H1 (cell line): ENCODE measurements around the gene MAPK8IP3. TPM values are rescaled to one million over a fixed set of nuclear protein-coding genes. Genes with fewer than 3 reads are reported as not detected.

Experiments used
- CTCF ChIA-PET: fragments of 300-600 bp; sonication (Branson Sonifier 250); formaldehyde crosslinking; loops from one replicate; lab custom pipeline; 2021; ENCODE audit not compliant: partially characterized antibody; lab: Charles Lee
- POLR2A ChIA-PET: fragments of 300-600 bp; sonication (Branson Sonifier 250); formaldehyde crosslinking; loops from one replicate; lab custom pipeline; 2021; ENCODE audit warnings: inconsistent platforms; ENCODE audit not compliant: partially characterized antibody; lab: Charles Lee
- DNase-seq, 2 experiments: peaks; one replicate each; pipeline versions ENCODE4 v3.0.0 to v3.0.0-alpha.2; 2010 to 2022; ENCODE audit warnings: low spot score in 2 of 2, low read depth in 1 of 2, mixed read lengths in 1 of 2
- FAIRE-seq: peaks from 2 replicates; lab custom pipeline; 2011; peaks lifted over from hg19 to GRCh38; lab: Jason Lieb, UNC
- H2AFZ ChIP-seq: 2 replicates; pipeline ENCODE4 v1.8.1; 2012; ENCODE audit warnings: low read length, inconsistent platforms
- H2AK5ac ChIP-seq: 2 replicates; pipeline ENCODE4 v1.6.1; 2013; ENCODE audit warnings: low read depth, low read length
- H2BK120ac ChIP-seq: replicated peaks from 2 replicates; pipeline ENCODE3; 2013; ENCODE audit warnings: low read depth, low read length, inconsistent platforms
- H2BK12ac ChIP-seq: 2 replicates; pipeline ENCODE4 v1.6.1; 2013; ENCODE audit warnings: low read depth, low read length
- H2BK15ac ChIP-seq: 2 replicates; pipeline ENCODE4 v1.6.1; 2013; ENCODE audit warnings: low read length
- H2BK20ac ChIP-seq: 2 replicates; pipeline ENCODE4 v1.6.1; 2013; ENCODE audit warnings: low read length
- H2BK5ac ChIP-seq: 2 replicates; pipeline ENCODE4 v1.6.1; 2013; ENCODE audit warnings: low read depth, low read length
- H3K14ac ChIP-seq: 2 replicates; pipeline ENCODE4 v1.6.1; 2013; ENCODE audit warnings: inconsistent platforms; ENCODE audit not compliant: insufficient read length
- H3K18ac ChIP-seq: 2 replicates; pipeline ENCODE4 v1.6.1; 2013; ENCODE audit warnings: low read length; ENCODE audit errors: extremely low read depth
- H3K23ac ChIP-seq: 2 replicates; pipeline ENCODE4 v1.6.1; 2013; ENCODE audit warnings: inconsistent platforms; ENCODE audit not compliant: insufficient read length
- H3K23me2 ChIP-seq: 2 replicates; pipeline ENCODE4 v1.6.1; 2013; ENCODE audit warnings: low read depth, low read length
- H3K27ac ChIP-seq: 2 replicates; pipeline ENCODE4 v1.6.1; 2011; ENCODE audit warnings: low read depth, low read length, inconsistent platforms
- H3K27me3 ChIP-seq, 4 experiments: replicated peaks in 1 of 4; 1 replicate in 1 of 4; 2 replicates in 3 of 4; pipeline versions ENCODE4 v1.6.1 to v1.8.1; 2011 to 2013; ENCODE audit warnings: low read length in 3 of 4, mild to moderate bottlenecking in 3 of 4, inconsistent platforms in 2 of 4, mixed read lengths in 2 of 4, moderate library complexity in 1 of 4; ENCODE audit not compliant: control insufficient read depth in 3 of 4, insufficient read depth in 3 of 4; ENCODE audit errors: extremely low read depth in 1 of 4
- H3K36me3 ChIP-seq, 4 experiments: 2 replicates each; pipeline versions ENCODE4 v1.6.1 to v1.8.1; 2011 to 2013; ENCODE audit warnings: mild to moderate bottlenecking in 4 of 4, low read length in 3 of 4, moderate library complexity in 2 of 4, control low read depth in 1 of 4, inconsistent platforms in 1 of 4; ENCODE audit not compliant: insufficient read depth in 4 of 4, control insufficient read depth in 2 of 4
- H3K4ac ChIP-seq: replicated peaks from 2 replicates; pipeline ENCODE3; 2013; ENCODE audit warnings: low read length, low read depth, mixed read lengths, inconsistent platforms; ENCODE audit not compliant: insufficient read length
- H3K4me1 ChIP-seq, 4 experiments: replicated peaks in 1 of 4; 1 replicate in 1 of 4; 2 replicates in 3 of 4; pipeline versions ENCODE4 v1.6.1 to v1.8.1; 2011 to 2013; ENCODE audit warnings: low read length in 3 of 4, inconsistent platforms in 2 of 4, mixed read lengths in 1 of 4; ENCODE audit not compliant: insufficient read depth in 4 of 4, control insufficient read depth in 3 of 4
- H3K4me2 ChIP-seq, 2 experiments: 2 replicates each; pipeline versions ENCODE4 v1.6.1 to v1.8.1; 2011 to 2013; ENCODE audit warnings: low read depth in 2 of 2, low read length in 2 of 2, control low read depth in 1 of 2, inconsistent platforms in 1 of 2, mild to moderate bottlenecking in 1 of 2; ENCODE audit not compliant: insufficient read depth in 1 of 2
- H3K4me3 ChIP-seq, 4 experiments: fragments of 200-600, 300-600 bp in 1 of 4; sonication (generic), shearing (Covaris generic), sonication (Bioruptor Twin) in 1 of 4; 2 replicates each; pipeline versions ENCODE4 v1.5.1 to v1.8.1; 2011 to 2016; ENCODE audit warnings: low read length in 4 of 4, low read depth in 3 of 4, control low read depth in 2 of 4, inconsistent platforms in 2 of 4, mild to moderate bottlenecking in 2 of 4, mixed read lengths in 1 of 4, moderate library complexity in 1 of 4; ENCODE audit not compliant: insufficient read depth in 2 of 4; ENCODE audit errors: extremely low read depth in 1 of 4
- H3K56ac ChIP-seq: replicated peaks from 2 replicates; pipeline ENCODE3; 2013; ENCODE audit warnings: low read depth, mild to moderate bottlenecking, mixed read lengths, low read length, inconsistent platforms; ENCODE audit not compliant: insufficient read length
- H3K79me1 ChIP-seq: 2 replicates; pipeline ENCODE4 v1.6.1; 2013; ENCODE audit warnings: low read depth, low read length, control low read depth
- H3K79me2 ChIP-seq, 2 experiments: 2 replicates each; pipeline versions ENCODE4 v1.6.1 to v1.8.1; 2012 to 2013; ENCODE audit warnings: low read length in 2 of 2, mild to moderate bottlenecking in 2 of 2, inconsistent platforms in 1 of 2; ENCODE audit not compliant: insufficient read depth in 2 of 2, control insufficient read depth in 1 of 2
- H3K9ac ChIP-seq, 4 experiments: replicated peaks in 1 of 4; 1 replicate in 1 of 4; 2 replicates in 3 of 4; pipeline versions ENCODE4 v1.6.1 to v1.8.1; 2011 to 2013; ENCODE audit warnings: low read depth in 3 of 4, low read length in 3 of 4, control low read depth in 2 of 4, mild to moderate bottlenecking in 2 of 4, moderate library complexity in 2 of 4, inconsistent platforms in 1 of 4; ENCODE audit errors: extremely low read depth in 1 of 4
- H3K9me3 ChIP-seq, 2 experiments: 2 replicates each; pipeline versions ENCODE4 v1.6.1 to v1.8.1; 2012 to 2013; ENCODE audit warnings: mild to moderate bottlenecking in 2 of 2, moderate library complexity in 2 of 2, control low read depth in 1 of 2, inconsistent platforms in 1 of 2, low read depth in 1 of 2, low read length in 1 of 2, mixed read lengths in 1 of 2; ENCODE audit not compliant: insufficient read depth in 2 of 2
- H4K20me1 ChIP-seq, 2 experiments: replicated peaks in 1 of 2; 2 replicates each; pipeline versions ENCODE3 to v1.8.1; 2011 to 2013; ENCODE audit warnings: inconsistent platforms in 2 of 2, low read length in 2 of 2, mild to moderate bottlenecking in 1 of 2; ENCODE audit not compliant: insufficient read depth in 2 of 2, control insufficient read depth in 1 of 2
- H4K5ac ChIP-seq: 2 replicates; pipeline ENCODE4 v1.6.1; 2013; ENCODE audit warnings: low read length, low read depth, mixed read lengths, inconsistent platforms; ENCODE audit not compliant: insufficient read length
- H4K8ac ChIP-seq: 2 replicates; pipeline ENCODE4 v1.8.0; 2013; ENCODE audit warnings: mild to moderate bottlenecking, moderate library complexity, low read length, inconsistent platforms; ENCODE audit not compliant: insufficient read depth; ENCODE audit errors: extremely low read depth
- H4K91ac ChIP-seq: replicated peaks from 2 replicates; pipeline ENCODE3; 2013; ENCODE audit warnings: low read length, mixed read lengths, inconsistent platforms; ENCODE audit not compliant: insufficient read length
- CHD1 ChIP-seq: IDR thresholded peaks from 2 replicates; pipeline ENCODE4 v1.6.1; 2012; ENCODE audit warnings: low read depth, low read length, improper control_type of control experiment
- CTBP2 ChIP-seq: IDR thresholded peaks from 2 replicates; pipeline ENCODE4 v1.7.0; 2011; ENCODE audit warnings: borderline replicate concordance, mild to moderate bottlenecking, moderate library complexity, mixed read lengths, low read length; ENCODE audit not compliant: insufficient read depth, insufficient read length
- E2F6 ChIP-seq: IDR thresholded peaks from 2 replicates; pipeline ENCODE4 v1.6.1; 2012; ENCODE audit warnings: inconsistent platforms
- GTF2F1 ChIP-seq: IDR thresholded peaks from 2 replicates; pipeline ENCODE4 v1.6.1; 2012; ENCODE audit warnings: low read depth, low read length, improper control_type of control experiment, borderline replicate concordance
- HDAC6 ChIP-seq: IDR thresholded peaks from one replicate; pipeline ENCODE4 v1.7.1; 2012; ENCODE audit warnings: low read depth, mild to moderate bottlenecking, inconsistent platforms, low read length, moderate library complexity
- POU5F1 ChIP-seq: IDR thresholded peaks from 2 replicates; pipeline ENCODE4 v1.6.1; 2011; ENCODE audit warnings: low read depth, mild to moderate bottlenecking, low read length, moderate library complexity
- RNF2 ChIP-seq: fragments of 200-900, 300-1000 bp; sonication (generic); IDR thresholded peaks from 2 replicates; pipeline ENCODE4 v1.7.1; 2016; ENCODE audit warnings: borderline replicate concordance, low read depth, mild to moderate bottlenecking, antibody characterized with exemption, low read length; ENCODE audit not compliant: poor library complexity, severe bottlenecking; ENCODE audit errors: missing control alignments
- SIN3A ChIP-seq, 2 experiments: IDR thresholded peaks in 1 of 2; conservative IDR thresholded peaks in 1 of 2; 2 replicates each; pipeline ENCODE4 v1.6.1; 2011 to 2012; ENCODE audit warnings: low read length in 2 of 2, improper control_type of control experiment in 1 of 2, low read depth in 1 of 2, mild to moderate bottlenecking in 1 of 2
- SIX5 ChIP-seq: IDR thresholded peaks from 2 replicates; pipeline ENCODE4 v1.6.1; 2011; ENCODE audit warnings: mild to moderate bottlenecking, low read depth, low read length
- SP2 ChIP-seq: IDR thresholded peaks from 2 replicates; pipeline ENCODE4 v1.6.1; 2012; ENCODE audit warnings: mild to moderate bottlenecking, low read length, inconsistent platforms
- TAF7 ChIP-seq: optimal IDR thresholded peaks from 2 replicates; pipeline ENCODE3; 2011; ENCODE audit warnings: low read depth, mild to moderate bottlenecking, inconsistent platforms, low read length, moderate library complexity, borderline replicate concordance
- TBP ChIP-seq: IDR thresholded peaks from 2 replicates; pipeline ENCODE4 v1.6.1; 2011; ENCODE audit warnings: low read depth, low read length, improper control_type of control experiment
- TCF12 ChIP-seq: IDR thresholded peaks from 2 replicates; pipeline ENCODE4 v1.6.1; 2011; ENCODE audit warnings: low read depth, mild to moderate bottlenecking, low read length
- WGBS, 2 experiments: shearing (Covaris generic) in 1 of 2; methylation state at CpG; one replicate each; pipeline versions ENCODE4 v1.1.6 to v1.1.7; 2013 to 2015; ENCODE audit warnings: low lambda C conversion rate in 2 of 2, mixed read lengths in 2 of 2, inconsistent platforms in 1 of 2, low coverage in 1 of 2, missing lambda C conversion rate in 1 of 2; ENCODE audit not compliant: insufficient replicate concordance in 2 of 2, insufficient coverage in 1 of 2, insufficient read length in 1 of 2; ENCODE audit errors: extremely low coverage in 1 of 2, missing lambda C conversion rate in 1 of 2; 5-methylcytosine and 5-hydroxymethylcytosine counted together
- polyA plus RNA-seq, 7 experiments: library from polyadenylated mRNA; depleted of rRNA in 3 of 7; stranded (reverse) in 5 of 7; unstranded in 2 of 7; fragments of >200 nt in 5 of 7; fragments of 200-250 nt in 2 of 7; gene quantifications; 1 replicate in 5 of 7; 2 replicates in 1 of 7; 4 replicates in 1 of 7; pipeline versions ENCODE4 v1.2.1 to v1.2.3, GENCODE V29; 2011 to 2013; ENCODE audit warnings: missing spikeins in 2 of 7, mixed read lengths in 2 of 7
- total RNA-seq: library from RNA; stranded (reverse); fragmentation: NEBNext Ultra II Directional; extraction: Animal tissue kit (Norgen Biotek cat#: 25700); gene quantifications from 2 replicates; pipeline ENCODE4 v1.2.1, GENCODE V29; 2021

MAPK8IP3 gene
- total and polyA plus RNA-seq, 2 of the 8 experiments (the other 6 are each of a cell fraction or from before 2014, with no cell fraction given), result 16.9 to 43.4 TPM

DNA sequence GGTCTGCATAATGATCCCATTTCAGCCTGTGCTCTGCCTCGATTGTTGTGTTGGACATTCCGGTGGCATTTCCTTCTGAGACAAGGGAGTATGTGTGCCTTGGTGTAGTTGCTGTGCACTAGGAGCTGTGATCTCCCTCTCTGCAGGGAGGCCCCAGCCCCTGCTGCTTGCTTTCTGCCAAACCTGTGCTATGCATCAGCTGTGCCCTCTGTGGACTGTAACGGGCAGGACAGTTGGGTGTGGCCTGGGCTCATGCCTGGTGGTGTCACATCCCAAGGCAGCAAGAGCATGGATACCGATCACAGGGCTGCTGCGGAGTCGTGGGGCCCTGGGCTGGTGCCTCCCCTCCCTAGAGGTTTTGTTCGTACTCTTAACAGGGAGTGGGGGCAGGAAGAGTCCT, 31.7 kb upstream of the MAPK8IP3 start:
- H3K4me1 ChIP-seq, result 0 out of 7 replicates have a peak, but pooled peaks cover 0 to 2% (median 0%) of the 10 kb centered on the region in 4 experiments
- no peak overlapping the region for H4K8ac ChIP-seq
- H3K9me3 ChIP-seq, result no peaks in the 10 kb centered on the region
- H3K27ac ChIP-seq, result no peak overlapping the region
- H3K56ac ChIP-seq, result no peak overlapping the region
- H3K27me3 ChIP-seq, result no peaks in the 10 kb centered on the region
- H3K79me1 ChIP-seq, result peaks cover 4% of the 10 kb centered on the region
- peaks cover 2 to 9% of the 10 kb centered on the region in 2 experiments for H4K20me1 ChIP-seq
- no peak overlapping the region for H2BK120ac ChIP-seq
- no peak for TF ChIP-seq CHD1
- TF ChIP-seq TCF12, result no peak
- TF ChIP-seq TAF7, result no peak
- no peak for TF ChIP-seq TBP
- TF ChIP-seq HDAC6, result no peak
- TF ChIP-seq CTBP2, result no peak
- TF ChIP-seq SIN3A (conservative IDR thresholded peaks at IDR 0.05 in 1 of 2, IDR thresholded peaks at IDR 0.05 in 1 of 2; ENCODE audit: low read depth in 1 of 2, low read length in 2 of 2), result no peak
- TF ChIP-seq SIX5, result no peak
- TF ChIP-seq GTF2F1, result no peak
- no peak for TF ChIP-seq RNF2
- no peak for TF ChIP-seq SP2
- no peak for TF ChIP-seq POU5F1
- no peak for TF ChIP-seq E2F6
- H3K23me2 ChIP-seq, result peaks cover 6% of the 10 kb centered on the region
- H2BK20ac ChIP-seq, result no peak overlapping the region
- no peak for FAIRE-seq
- peaks cover 17 to 50% (median 33%) of the 10 kb centered on the region in 4 experiments; a peak in 7 of 8 replicates for H3K36me3 ChIP-seq
- no peak overlapping the region for H3K4ac ChIP-seq
- H2AK5ac ChIP-seq, result no peak overlapping the region
- no peak overlapping the region for H4K91ac ChIP-seq
- DNase-seq, result no peak
- no peak overlapping the region for H3K14ac ChIP-seq
- H3K79me2 ChIP-seq, result peaks cover 9 to 10% of the 10 kb centered on the region in 2 experiments
- no peak overlapping the region; the same call in 1 of the 2 replicates for H2BK5ac ChIP-seq
- ChIA-PET POLR2A (interaction anchor here (0.8 kb wide), 1 partner anchor 23 kb away, joined by 3 read pairs; no protein-coding TSS in a partner anchor), CTCF (interaction anchor here (0.8 to 1.8 kb wide), 4 partner anchors 21 to 106 kb away, joined by 3 to 6 read pairs (median 4); partner anchors contain the start of gene MAPK8IP3)
- H3K18ac ChIP-seq, result no peak overlapping the region
- no peak overlapping the region for H3K4me2 ChIP-seq
- WGBS, 2 experiments, result 91% methylated on average over 7 of the region's 7 CpGs; no CpG with 5 or more reads in 1 of the 2 experiments
- H3K9ac ChIP-seq, result no peak overlapping the region
- H2AFZ ChIP-seq, result no peak overlapping the region
- no peak overlapping the region for H2BK12ac ChIP-seq
- H3K4me3 ChIP-seq, result no peak overlapping the region
- H3K23ac ChIP-seq, result no peak overlapping the region
- no peak overlapping the region for H2BK15ac ChIP-seq
- H4K5ac ChIP-seq, result no peak overlapping the region
